ENCODE results near the gene CCR1.

The CCR1 gene

DNA sequence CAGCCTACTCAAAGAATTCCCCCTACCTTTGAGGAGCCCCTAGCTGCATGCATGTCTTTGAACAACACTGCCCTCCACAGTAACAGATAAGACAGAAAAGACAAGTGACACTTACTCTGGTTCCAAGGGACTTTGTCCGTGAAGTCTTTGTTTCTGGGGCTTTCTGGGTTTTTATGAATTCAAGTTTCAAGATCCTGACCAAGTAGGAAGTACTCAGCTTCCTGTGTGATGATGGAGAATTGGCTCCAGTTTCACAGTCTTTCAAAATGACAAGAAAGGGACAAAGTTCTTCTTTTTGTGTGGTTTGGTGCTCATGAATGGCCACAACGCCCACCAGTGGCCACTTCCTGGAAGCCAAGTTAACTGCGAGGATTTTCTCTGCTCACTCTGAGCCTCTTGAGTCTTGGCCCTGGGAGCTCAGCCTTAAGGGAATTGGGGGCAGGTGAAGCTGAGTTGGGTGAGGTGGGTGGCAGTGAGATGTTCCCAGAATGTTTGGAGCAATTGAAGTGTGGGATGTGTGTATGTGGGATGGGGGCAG is at the start of gene CCR1:
Gene CCR1 (minus strand): TSS at position 147 of the 538 bp plus-strand sequence. CDS start 4,000 bp downstream, outside the sequence.
- no peak for DNase-seq (ENCODE audit: low read depth in 2 of 2)

DNA sequence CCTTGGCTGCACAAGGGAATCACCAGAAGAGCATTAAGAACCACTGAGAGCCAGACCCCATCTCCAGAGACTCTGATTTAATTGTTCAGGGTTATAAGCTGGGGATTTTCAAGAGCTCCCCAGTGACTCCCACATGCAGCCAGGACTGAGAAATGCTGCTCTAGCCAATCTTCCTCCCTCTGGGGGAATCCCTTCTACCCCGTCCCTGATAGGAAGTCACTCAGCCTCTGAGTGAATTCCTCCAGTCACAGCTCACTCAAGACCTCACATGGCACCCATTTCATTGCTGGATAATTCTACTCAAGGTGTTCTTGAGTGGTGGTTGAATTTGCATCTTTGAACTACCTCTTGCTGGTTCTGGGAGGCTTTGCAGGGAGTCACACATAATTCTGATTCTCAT is 44.9 kb upstream of the CCR1 start:
- no peak for DNase-seq (ENCODE audit: low read depth in 2 of 2)

DNA sequence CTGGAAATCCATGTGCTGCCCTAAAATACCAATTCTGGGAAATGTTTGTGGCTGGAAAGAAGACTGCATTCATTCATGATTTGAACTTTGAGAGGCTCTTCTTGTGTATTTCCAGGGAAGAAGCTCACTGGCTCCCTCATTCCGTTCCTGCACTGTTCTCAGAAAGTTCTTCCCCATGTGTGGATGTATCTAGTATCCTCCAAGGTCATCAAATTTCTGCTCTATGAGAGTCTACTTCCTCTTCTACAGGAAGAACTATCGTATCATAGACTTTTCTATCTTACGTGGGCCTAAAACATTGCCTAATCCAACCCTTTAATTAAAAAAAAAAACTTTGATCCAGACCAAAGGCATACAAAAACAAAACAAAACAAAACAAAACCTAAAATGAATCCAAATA is 37.0 kb upstream of the CCR1 start:
- no peak for DNase-seq (ENCODE audit: low read depth in 2 of 2)

DNA sequence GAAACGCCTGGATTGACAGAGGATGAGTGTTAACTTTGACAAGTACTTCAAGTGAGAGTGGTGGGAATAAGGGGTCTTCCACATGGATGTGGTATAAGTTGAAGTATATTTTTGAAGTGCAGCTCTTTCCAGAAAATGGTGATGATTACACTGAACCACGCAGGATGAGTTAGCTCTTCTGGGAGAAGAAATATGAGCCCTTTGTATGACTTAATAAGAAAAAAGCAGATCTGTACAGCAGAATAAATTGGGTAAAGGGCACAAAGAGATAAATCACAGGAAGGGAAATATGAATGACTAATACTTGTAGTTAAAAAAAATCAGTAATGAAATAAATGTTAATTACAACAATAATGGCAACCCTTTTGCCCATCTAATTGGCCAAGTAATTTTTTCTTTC is 35.4 kb upstream of the CCR1 start:
- DNase-seq (ENCODE audit: low read depth in 2 of 2), result no peak

DNA sequence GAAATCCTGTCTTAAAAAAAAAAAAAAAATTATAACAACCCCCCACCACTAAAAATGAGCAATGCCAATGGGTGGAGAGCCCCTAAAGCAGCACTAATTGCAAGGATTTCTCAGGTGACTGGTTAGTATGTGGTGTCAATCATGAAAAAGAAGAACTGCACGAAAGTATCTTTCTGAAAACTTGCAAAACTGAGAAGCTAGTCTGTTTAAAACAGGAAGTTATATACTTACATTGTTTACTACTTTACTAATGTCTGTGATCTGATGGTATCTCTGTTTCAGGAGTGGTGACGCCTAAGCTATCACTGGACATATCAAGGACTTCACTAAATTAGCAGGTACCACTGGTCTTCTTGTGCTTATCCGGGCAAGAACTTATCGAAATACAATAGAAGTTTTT is 34.0 kb upstream of the CCR1 start, which contains the start of gene CCR3:
Gene CCR3 (plus strand): TSS at position 341 of the 400 bp plus-strand sequence. CDS start 22,699 bp downstream, outside the sequence.
- DNase-seq (ENCODE audit: low read depth in 2 of 2), result no peak

DNA sequence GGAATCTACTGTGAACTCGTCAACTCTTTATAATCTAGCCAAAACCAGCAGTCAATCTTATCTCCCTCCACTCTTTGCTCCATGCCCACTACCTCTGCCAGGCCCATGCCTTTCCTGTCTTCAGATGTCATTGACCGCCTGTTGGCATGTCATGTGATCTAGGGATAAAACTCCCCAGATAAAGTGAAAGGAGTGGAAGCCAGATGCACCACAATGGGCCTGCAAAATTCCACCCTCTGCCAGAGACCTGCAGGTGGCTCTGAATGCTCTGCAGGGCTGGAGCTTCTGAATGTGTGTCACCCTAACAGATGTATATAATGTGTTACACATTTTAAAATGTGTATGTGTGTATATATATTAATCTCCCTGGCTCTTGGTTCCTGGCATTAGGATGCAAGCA is 31.8 kb upstream of the CCR1 start:
- no peak for DNase-seq (ENCODE audit: low read depth in 2 of 2)

DNA sequence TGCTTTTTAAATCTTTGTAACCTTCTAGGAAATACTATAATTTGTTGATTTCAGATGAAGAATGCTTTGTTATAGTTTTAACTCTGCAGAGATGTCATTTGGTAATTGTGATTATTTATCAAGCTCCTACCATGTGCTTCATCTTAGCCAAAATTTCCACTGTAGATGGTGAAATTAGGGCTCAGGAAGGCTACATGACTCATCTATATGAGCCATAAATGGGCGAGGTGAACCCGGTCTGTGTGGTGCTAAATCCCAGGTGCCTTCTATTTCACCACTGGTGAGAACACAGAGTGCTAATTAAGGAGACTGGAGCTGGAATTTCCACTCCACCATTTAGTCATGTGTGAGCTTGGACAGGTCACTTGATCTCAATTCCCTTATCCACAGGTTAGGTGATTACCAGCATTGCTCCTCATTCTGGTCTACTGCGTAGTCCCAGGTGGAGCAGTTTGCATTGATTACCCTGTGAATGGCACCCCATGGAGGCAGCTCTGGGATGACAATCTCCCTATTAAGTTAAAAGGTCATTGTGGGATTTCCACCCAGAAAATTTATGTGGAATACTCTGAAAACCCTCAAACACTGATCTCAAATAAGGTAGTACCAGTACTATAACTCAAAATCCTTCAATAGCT is 31.3 kb upstream of the CCR1 start:
- DNase-seq (ENCODE audit: low read depth in 2 of 2), result no peak

DNA sequence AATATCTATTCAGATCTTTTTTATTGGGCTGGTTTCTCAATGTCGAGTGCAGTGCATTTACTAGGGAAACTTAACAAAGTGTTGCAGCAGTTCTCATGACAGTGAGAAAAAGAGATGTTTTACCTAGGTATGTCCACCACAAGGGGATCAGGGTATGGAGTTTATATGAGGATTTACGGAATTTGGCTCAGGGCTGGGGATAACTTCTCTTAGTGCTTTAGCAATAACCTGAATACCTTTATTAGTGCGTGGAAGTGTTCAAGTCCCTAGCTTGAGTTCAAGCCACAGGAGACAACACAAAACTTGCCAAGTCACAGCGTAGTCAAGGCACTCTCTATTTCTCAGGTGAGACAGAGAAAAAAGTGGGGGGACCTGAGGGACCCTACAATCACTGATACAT is 30.3 kb upstream of the CCR1 start:
- no peak for DNase-seq (ENCODE audit: low read depth in 2 of 2)

DNA sequence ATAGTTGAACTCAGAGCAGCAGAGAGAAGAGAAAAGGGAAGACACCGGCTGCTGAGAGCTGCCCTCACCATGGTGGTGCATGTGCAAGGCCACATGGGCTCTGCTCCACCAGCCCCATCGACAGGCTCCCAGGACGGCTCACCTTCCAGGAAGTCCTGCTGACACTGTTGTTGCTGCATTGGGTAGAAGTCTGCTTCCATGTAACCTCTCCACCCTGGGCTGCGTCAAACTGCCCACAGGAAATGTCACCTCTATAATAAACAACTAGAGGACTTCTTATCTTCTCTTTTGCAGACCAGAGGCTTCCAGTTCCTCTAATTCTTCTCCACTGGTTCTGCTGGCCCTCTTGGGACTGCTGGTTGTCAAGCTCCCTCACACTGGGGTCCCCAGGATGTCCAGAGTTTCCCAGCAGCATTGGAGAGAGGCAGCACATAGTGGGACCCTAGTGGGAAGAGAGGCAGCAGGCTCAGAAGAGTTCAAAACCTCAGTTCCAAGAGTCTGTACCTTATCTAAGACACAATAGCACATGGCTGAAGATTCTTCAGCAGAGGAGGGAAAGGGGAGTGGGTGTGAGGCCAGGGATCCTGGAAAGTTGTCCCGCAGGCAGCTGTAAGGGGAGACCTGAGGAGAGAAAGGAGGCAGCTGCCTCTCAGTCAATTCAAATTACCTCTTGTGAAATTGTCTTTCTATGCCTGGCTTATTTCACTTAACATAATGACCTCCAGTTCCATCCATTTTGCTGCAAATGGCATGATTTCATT is 28.4 kb upstream of the CCR1 start:
- no peak for DNase-seq (ENCODE audit: low read depth in 2 of 2)

DNA sequence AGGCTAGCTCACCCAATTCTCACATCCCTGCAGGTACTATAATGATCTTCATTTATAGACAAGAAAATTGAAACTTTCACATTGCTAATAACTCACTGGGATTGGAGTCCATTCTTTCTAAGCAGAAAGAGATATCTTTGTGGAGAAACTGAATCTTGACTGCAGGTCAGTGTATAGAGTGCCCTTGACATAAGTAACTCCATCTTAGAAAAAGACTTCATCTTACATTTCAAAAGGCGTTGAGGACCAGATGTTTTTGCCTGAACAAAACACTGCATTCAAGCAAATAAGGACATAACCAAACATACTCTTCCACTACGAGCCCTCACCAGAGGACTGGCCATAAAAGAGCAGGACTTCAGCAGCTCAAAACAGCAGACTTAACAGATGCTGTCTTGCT is 27.3 kb upstream of the CCR1 start:
- DNase-seq (ENCODE audit: low read depth in 2 of 2), result no peak

DNA sequence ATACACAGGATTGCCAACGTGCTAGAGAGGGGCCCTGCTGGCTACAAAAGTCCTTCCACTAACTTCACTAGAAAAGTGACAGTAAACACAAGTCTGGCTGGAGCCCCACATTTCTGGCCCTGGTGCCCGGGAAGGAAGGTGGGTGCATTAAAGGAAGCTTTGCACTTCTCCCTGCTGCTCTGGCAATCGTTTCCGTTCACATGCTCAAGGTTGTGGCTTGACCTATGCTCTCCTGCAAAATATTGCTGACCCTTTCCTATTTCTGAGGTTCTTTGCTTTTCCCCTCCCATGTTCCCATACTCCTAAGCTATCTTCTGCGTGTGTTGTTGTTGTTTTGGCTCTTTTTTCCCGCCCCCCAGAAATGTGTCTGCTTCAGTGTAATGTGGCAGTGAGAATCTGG is 25.1 kb upstream of the CCR1 start:
- DNase-seq (ENCODE audit: low read depth in 2 of 2), result no peak

DNA sequence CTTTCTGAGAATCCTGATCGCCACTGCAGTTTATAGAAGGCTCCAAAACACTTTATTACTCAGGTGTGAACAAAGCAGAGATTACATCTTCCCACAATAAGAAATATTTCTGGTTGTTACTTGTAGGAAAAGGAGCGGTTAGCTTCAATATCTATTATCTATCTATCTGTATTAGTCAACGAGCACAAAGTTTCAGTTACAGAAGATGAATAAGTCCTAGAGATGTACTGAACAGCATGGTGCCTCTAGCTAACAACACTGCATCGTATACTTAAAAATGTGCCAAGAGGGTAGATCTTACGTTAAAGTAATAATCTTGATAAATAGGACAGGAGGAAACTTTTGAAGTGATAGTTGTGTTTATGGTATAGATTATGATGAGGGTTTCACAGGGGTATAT is 23.2 kb upstream of the CCR1 start:
- DNase-seq (ENCODE audit: low read depth in 2 of 2), result no peak

DNA sequence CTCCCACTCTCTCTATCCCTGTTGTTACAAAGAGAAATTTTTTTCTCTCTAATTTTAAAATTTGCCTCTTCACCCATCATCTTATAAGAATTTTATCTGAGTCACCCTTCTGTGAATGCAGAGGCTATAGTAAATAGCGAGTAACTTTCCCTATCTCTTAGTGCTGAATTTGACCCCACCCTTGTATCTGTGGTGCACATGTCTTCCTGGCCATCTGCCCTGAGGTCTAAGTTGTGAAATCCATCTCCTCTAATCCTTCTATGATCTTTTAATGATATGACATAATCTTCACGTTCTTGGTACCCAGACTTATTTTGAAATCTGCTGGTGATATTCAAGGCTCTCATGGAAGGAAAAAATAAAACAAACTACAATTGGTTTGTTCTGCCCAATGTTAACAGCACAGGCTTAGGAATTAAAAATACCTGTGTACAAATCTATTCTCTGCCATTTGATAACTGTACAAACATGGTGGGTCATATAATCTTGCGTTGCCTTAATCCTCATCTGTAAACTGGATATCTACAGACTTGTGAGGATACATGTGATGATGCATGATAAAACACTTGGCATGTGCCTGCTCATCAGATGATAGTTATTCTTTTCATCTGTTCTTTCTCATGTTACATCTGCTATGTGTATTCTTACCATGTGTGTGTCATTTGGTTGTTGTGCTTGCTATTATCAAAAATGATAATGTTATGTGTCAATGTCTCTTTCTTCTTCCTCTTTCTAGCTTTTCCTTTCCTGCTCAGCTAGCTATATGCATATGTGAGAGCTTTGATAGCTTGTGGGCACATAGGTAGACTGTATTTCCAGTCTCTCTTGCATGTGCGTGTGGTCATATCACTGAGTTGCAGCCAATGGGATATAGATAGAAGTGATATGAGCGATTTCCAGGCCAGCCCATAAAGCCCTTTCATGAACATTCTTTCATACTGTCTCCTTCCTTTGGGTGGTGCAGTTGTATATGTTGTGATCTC is 20.4 kb upstream of the CCR1 start:
- no peak for DNase-seq (ENCODE audit: low read depth in 2 of 2)

DNA sequence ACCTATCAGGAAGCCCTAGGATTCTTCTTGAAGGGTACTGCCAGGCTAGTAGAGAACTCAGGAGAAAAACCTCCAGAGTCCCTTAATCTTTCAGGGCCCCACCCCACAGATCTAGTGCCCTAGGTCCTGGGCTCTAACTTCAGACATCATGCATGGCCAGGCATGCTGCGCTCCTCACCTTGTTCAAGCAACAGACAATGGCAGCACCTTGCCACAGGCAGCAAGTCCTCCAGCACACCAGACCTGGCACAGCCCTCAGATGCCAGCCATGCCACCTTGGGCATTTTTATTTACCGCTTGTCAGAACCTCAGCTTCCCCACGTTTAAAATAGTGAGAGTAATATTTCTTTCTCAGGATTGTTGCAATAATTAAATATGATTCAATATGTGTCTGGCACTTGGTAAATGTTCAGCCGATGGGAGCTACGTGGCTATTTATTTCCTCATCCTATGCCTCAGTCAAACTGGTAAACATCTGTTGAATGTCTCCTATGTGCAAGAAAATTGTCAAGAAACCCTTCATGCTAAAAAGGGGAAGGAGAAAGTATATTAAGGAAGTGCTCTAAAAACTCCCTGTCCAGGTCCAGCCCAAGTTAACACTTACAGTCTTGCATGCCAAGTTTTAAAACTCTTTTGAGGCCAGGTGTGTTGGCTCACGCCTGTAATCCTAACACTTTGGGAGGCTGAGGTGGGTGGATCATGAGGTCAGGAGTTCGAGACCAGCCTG is 14.5 kb upstream of the CCR1 start:
- no peak for DNase-seq (ENCODE audit: low read depth in 2 of 2)

DNA sequence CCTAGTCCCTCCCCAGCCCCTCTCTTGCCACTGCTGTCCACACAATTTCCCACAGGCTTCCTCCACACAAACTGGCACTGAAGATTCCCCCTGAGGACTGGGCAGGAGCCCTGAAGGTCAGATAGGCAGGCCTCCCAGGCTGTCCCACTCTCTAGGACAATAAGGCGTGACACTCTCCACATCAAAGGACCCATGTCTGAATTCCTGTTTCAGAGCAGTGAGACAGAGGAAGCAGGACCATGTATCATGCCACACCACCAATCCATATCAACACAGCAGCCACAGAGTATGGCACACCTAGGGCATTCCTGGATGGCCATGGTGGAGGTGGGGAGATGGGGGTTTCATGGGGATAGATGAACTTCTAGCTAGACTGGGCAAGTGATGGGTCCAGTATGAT is 13.8 kb upstream of the CCR1 start:
- no peak for DNase-seq (ENCODE audit: low read depth in 2 of 2)

DNA sequence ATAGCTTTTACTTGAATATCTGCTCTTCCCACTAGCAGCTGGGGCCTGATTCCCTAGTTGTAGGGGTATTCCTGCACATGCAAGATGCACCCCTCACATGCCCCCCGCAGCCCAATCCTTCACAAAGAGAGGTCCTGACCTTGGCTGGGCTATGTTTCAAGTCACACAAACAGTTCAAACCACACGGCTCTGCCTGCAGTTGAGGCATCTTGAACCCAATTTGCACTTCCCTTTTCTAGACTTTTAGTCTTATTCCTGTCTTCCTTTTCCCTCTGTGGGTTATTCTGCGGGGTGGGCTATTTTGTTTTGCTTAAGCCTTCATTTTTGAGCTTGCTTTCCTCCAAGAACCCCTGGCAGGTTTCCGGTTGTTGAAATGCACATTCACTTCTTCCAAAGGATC is 13.3 kb upstream of the CCR1 start:
- DNase-seq (ENCODE audit: low read depth in 2 of 2), result no peak

DNA sequence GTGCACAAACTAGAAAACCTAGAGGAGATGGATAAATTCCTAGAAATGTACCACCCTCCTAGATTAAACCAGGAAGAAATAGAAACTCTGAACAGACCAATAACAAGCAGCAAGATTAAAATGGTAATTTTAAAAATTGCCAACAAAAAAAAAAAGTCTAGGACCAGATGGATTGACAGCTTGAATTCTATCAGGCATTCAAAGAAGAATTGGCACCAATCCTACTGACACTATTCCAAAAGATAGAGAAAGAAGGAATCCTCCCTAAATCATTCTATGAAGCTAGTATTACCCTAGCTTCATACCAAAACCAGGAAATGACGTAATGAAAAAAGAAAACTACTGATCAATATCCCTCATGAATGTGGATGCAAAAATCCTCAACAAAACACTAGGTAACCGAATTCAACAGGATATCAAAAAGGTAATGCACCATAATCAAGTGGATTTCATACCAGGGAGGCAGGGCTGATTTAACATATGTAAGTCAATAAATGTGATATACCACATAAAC is 10.1 kb upstream of the CCR1 start:
- DNase-seq (ENCODE audit: low read depth in 2 of 2), result no peak

DNA sequence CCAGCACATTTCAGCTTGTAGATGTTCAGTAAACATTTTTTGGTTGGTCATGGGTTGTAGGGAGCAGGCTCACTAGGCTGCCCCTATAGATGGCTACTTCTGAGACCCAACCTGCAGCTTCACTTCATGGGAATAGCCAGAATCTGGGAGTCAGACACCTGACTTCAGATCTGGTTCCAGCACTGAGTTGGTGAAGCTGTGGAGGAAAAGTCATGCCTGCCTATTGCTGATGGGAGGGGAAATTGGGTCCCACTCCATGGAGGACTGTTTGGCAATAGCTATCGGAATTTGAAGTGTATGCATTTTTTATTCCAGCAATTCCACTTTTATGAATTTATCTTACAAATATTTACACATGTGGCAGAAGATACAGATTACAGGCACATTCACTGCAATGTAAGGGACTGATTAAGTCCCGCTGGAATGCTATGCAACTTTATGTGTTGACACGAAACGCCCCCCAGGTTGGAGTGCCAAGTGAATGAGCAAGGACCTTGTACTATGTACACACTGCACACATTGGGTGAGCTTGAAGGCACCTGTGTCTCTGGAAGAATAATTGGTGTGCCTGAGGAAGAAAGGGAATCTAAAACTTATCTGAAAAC is 7.8 kb upstream of the CCR1 start:
- no peak for DNase-seq (ENCODE audit: low read depth in 2 of 2)

DNA sequence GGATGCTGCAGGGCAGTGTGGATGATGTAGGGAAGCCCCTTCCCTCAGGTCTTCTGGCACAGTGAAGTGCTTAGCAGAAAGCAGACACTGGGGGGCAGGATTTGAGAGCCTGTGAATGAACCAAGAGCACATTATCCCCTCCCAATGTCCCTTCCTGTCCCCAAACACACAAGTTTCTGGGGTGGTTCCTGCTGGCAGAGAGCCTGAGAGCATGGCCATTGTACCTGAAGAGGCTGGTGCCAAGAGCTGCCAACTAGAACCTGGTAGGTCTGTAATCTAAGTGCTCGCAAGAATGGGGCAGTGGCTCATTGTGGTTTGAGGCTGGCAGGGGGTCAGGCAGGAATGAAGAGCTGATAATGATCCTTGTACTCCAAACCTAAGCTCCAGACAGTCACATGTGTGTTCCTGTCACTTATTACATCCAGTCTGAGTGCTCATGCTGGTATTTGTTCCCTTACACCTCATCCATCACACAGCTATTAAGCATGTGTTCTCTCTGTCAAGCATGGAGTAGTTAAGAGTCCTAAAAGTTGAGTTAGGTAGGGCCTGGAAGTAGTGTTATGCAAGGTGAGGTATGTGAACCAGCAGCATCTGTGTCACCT is 6.7 kb upstream of the CCR1 start:
- DNase-seq (ENCODE audit: low read depth in 2 of 2), result no peak

DNA sequence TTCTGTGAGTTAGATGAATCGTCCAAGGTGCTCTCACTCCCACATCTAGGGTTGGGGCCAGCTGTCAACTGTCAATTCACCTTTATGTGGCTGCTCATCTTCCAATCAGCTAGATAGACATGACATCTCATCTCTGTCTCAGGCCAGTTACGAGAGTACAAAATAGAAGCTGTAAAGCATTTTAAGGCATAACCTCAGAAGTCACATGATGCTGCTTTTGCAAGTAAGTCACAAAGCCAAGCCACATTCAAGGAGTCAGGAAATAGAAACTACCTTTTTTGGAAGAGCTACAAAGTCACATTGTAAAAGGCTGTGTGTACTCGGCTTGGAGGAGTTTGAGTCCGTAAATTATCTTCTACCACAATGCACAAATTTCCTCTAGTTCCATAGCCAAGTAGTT is 5.1 kb upstream of the CCR1 start:
- DNase-seq (ENCODE audit: low read depth in 2 of 2), result no peak

Measured in activated CD8-positive, alpha-beta memory T cell treated with anti-CD3 and anti-CD28 coated beads for 4 hours (primary cell).